ENCODE results near the gene PUSL1. TPM values are rescaled to one million over a fixed set of nuclear protein-coding genes. Genes with fewer than 3 reads are reported as not detected.
"Not testable (repeated sequence)": the region's sequence is repeated elsewhere in the genome, so short reads cannot be mapped to it uniquely, and the experiment has no call there.

PUSL1 gene
- polyA plus RNA-seq, 1 donor (not counting 4 experiments of a cell fraction or from before 2014, with no cell fraction given): 11.4 TPM

GRCh38 chr1:1314678-1315335 is 6.4 kb downstream of the PUSL1 start:
- DNase-seq (ENCODE audit: low read depth, low spot score) (no peak), FAIRE-seq (no peak)
- H3K4me3 ChIP-seq (ENCODE audit: control insufficient read depth in 2 of 3, extremely low read depth in 1 of 3, insufficient read depth in 2 of 3, low read depth in 1 of 3, low read length in 3 of 3): no peak overlapping the region
- peaks cover 43 to 44% of the 10 kb centered on the region in 2 experiments for H3K36me3 ChIP-seq (ENCODE audit: control insufficient read depth in 2 of 2, extremely low read depth in 1 of 2, insufficient read depth in 2 of 2, low read length in 2 of 2)
- no peak for TF ChIP-seq CTCF (optimal IDR thresholded peaks at IDR 0.05 in 1 of 3, IDR thresholded peaks at IDR 0.05 in 1 of 3, conservative IDR thresholded peaks at IDR 0.05 in 1 of 3; ENCODE audit: extremely low read depth in 1 of 3, insufficient read depth in 2 of 3, low read length in 3 of 3)
- H3K27me3 ChIP-seq (ENCODE audit: control insufficient read depth, extremely low read depth, insufficient read depth, low read length): no peaks in the 10 kb centered on the region
- H3K9me3 ChIP-seq (ENCODE audit: control insufficient read depth, low read depth, low read length): no peaks in the 10 kb centered on the region
- dilution Hi-C loops (cut with MboI; ENCODE audit: extremely low pct_ligation_motif_present, low sequenced_read_pairs): no loop called here
- peaks cover 16% of the 10 kb centered on the region for H4K20me1 ChIP-seq (ENCODE audit: control insufficient read depth, extremely low read depth, insufficient read depth, low read length)
- H2AFZ ChIP-seq (ENCODE audit: control insufficient read depth, low read length): no peak overlapping the region
- no peaks in the 10 kb centered on the region for H3K9me1 ChIP-seq (ENCODE audit: control insufficient read depth, extremely low read depth, insufficient read depth, low read length)
- no peak overlapping the region for H3K9ac ChIP-seq (ENCODE audit: control insufficient read depth, extremely low read depth, insufficient read depth, low read length)
- H3K79me2 ChIP-seq (ENCODE audit: control insufficient read depth, insufficient read depth, low read length): peaks cover 29% of the 10 kb centered on the region
- no peak overlapping the region for H3K4me2 ChIP-seq (ENCODE audit: control insufficient read depth, extremely low read depth, insufficient read depth, low read depth, low read length)
- no peak overlapping the region for H3K27ac ChIP-seq (ENCODE audit: control insufficient read depth, insufficient read depth, low read length)
- H3K4me1 ChIP-seq (ENCODE audit: control insufficient read depth, extremely low read depth, insufficient read depth, low read length): peaks cover 23% of the 10 kb centered on the region

GRCh38 chr1:1315435-1315954 is 7.1 kb downstream of the PUSL1 start:
- no peak for DNase-seq (ENCODE audit: low read depth, low spot score)

GRCh38 chr1:1316199-1316598 is 7.8 kb downstream of the PUSL1 start:
- H3K36me3 ChIP-seq (ENCODE audit: control insufficient read depth in 2 of 2, extremely low read depth in 1 of 2, insufficient read depth in 2 of 2, low read length in 2 of 2): peaks cover 37 to 44% of the 10 kb centered on the region in 2 experiments

More at GRCh38 chr1:1315435-1315954, 7.1 kb downstream of the PUSL1 start:
- no peaks in the 10 kb centered on the region for H3K9me1 ChIP-seq (ENCODE audit: control insufficient read depth, extremely low read depth, insufficient read depth, low read length)
- no peak overlapping the region for H3K4me3 ChIP-seq (ENCODE audit: control insufficient read depth in 2 of 3, extremely low read depth in 1 of 3, insufficient read depth in 2 of 3, low read depth in 1 of 3, low read length in 3 of 3)
- H2AFZ ChIP-seq (ENCODE audit: control insufficient read depth, low read length): no peak overlapping the region
- H4K20me1 ChIP-seq (ENCODE audit: control insufficient read depth, extremely low read depth, insufficient read depth, low read length): peaks cover 18% of the 10 kb centered on the region
- no peak for FAIRE-seq
- no peaks in the 10 kb centered on the region for H3K9me3 ChIP-seq (ENCODE audit: control insufficient read depth, low read depth, low read length)
- peaks cover 16% of the 10 kb centered on the region for H3K4me1 ChIP-seq (ENCODE audit: control insufficient read depth, extremely low read depth, insufficient read depth, low read length)
- H3K79me2 ChIP-seq (ENCODE audit: control insufficient read depth, insufficient read depth, low read length): peaks cover 36% of the 10 kb centered on the region
- no peak overlapping the region for H3K27ac ChIP-seq (ENCODE audit: control insufficient read depth, insufficient read depth, low read length)
- no peak for TF ChIP-seq EZH2 (IDR thresholded peaks at IDR 0.05; ENCODE audit: low read length)
- TF ChIP-seq CTCF (optimal IDR thresholded peaks at IDR 0.05 in 1 of 3, IDR thresholded peaks at IDR 0.05 in 1 of 3, conservative IDR thresholded peaks at IDR 0.05 in 1 of 3; ENCODE audit: extremely low read depth in 1 of 3, insufficient read depth in 2 of 3, low read length in 3 of 3): no peak
- H3K36me3 ChIP-seq (ENCODE audit: control insufficient read depth in 2 of 2, extremely low read depth in 1 of 2, insufficient read depth in 2 of 2, low read length in 2 of 2): peaks cover 39 to 48% of the 10 kb centered on the region in 2 experiments
- H3K4me2 ChIP-seq (ENCODE audit: control insufficient read depth, extremely low read depth, insufficient read depth, low read depth, low read length): no peak overlapping the region
- dilution Hi-C loops (cut with MboI; ENCODE audit: extremely low pct_ligation_motif_present, low sequenced_read_pairs): no loop called here
- H3K27me3 ChIP-seq (ENCODE audit: control insufficient read depth, extremely low read depth, insufficient read depth, low read length): no peaks in the 10 kb centered on the region
- no peak overlapping the region for H3K9ac ChIP-seq (ENCODE audit: control insufficient read depth, extremely low read depth, insufficient read depth, low read length)

More at GRCh38 chr1:1316199-1316598, 7.8 kb downstream of the PUSL1 start:
- dilution Hi-C loops (cut with MboI; ENCODE audit: extremely low pct_ligation_motif_present, low sequenced_read_pairs); H3K4me2 ChIP-seq (ENCODE audit: control insufficient read depth, extremely low read depth, insufficient read depth, low read depth, low read length); H3K27ac ChIP-seq (ENCODE audit: control insufficient read depth, insufficient read depth, low read length); H3K27me3 ChIP-seq (ENCODE audit: control insufficient read depth, extremely low read depth, insufficient read depth, low read length); H3K4me3 ChIP-seq (ENCODE audit: control insufficient read depth in 2 of 3, extremely low read depth in 1 of 3, insufficient read depth in 2 of 3, low read depth in 1 of 3, low read length in 3 of 3); H2AFZ ChIP-seq (ENCODE audit: control insufficient read depth, low read length); H3K9me3 ChIP-seq (ENCODE audit: control insufficient read depth, low read depth, low read length); H3K9me1 ChIP-seq (ENCODE audit: control insufficient read depth, extremely low read depth, insufficient read depth, low read length); DNase-seq (ENCODE audit: low read depth, low spot score); H3K9ac ChIP-seq (ENCODE audit: control insufficient read depth, extremely low read depth, insufficient read depth, low read length); FAIRE-seq: not testable (repeated sequence)
- Histone ChIP-seq H3K4me1 (ENCODE audit: control insufficient read depth, extremely low read depth, insufficient read depth, low read length) (peaks cover 16% of the 10 kb centered on the region), H4K20me1 (ENCODE audit: control insufficient read depth, extremely low read depth, insufficient read depth, low read length) (peaks cover 18% of the 10 kb centered on the region), H3K79me2 (ENCODE audit: control insufficient read depth, insufficient read depth, low read length) (peaks cover 43% of the 10 kb centered on the region)

All from keratinocyte (primary cell).